Omental fat pad (tissue), 4 donors: ENCODE measurements around the gene SIL1. TPM values are rescaled to one million over a fixed set of nuclear protein-coding genes. Genes with fewer than 3 reads are reported as not detected.
"Not testable (repeated sequence)": the region's sequence is repeated elsewhere in the genome, so short reads cannot be mapped to it uniquely, and the experiment has no call there.

Experiments used
- ATAC-seq: fragments of 150-250 bp; one replicate; pipeline ENCODE4 v1.9.1; 2016; ENCODE audit warnings: mild to moderate bottlenecking, moderate library complexity; ENCODE audit not compliant: low FRiP score
- DNase-seq: peaks from one replicate; pipeline ENCODE4 v3.0.0-alpha.2; 2019; ENCODE audit warnings: low spot score
- CTCF ChIP-seq, 3 donors: fragments of 450-650 bp; IDR thresholded peaks; one replicate each; pipeline ENCODE4 v1.5.1; 2016 to 2017; ENCODE audit warnings: antibody characterized with exemption in 3 of 3, mild to moderate bottlenecking in 3 of 3, moderate library complexity in 2 of 3
- total RNA-seq, 4 donors: library from RNA; depleted of rRNA; stranded (reverse); fragments of >200 nt; gene quantifications; one replicate each; pipeline ENCODE4 v1.1.0, GENCODE V29; 2016

SIL1 gene
- total RNA-seq, 4 donors from 2014 or later = 34.7 to 66.0 (median 38.9) TPM

- DNase-seq = no peak
- no peak for ATAC-seq
- TF ChIP-seq CTCF (IDR thresholded peaks at IDR 0.05) = no peak
Measured at GRCh38 chr5:139232147-139232724, 34.1 kb upstream of the SIL1 start.

- TF ChIP-seq CTCF (IDR thresholded peaks at IDR 0.05) = no peak
- DNase-seq (no peak), ATAC-seq (no peak)
Measured at GRCh38 chr5:139228201-139228803, 30.1 kb upstream of the SIL1 start.

- ATAC-seq (no peak), DNase-seq (no peak)
- TF ChIP-seq CTCF (IDR thresholded peaks at IDR 0.05) = no peak
Measured at GRCh38 chr5:139226131-139226530, 28.0 kb upstream of the SIL1 start.

GRCh38 chr5:139223481-139223880 is 25.3 kb upstream of the SIL1 start:
- DNase-seq (no peak), ATAC-seq (no peak)
- no peak for TF ChIP-seq CTCF (IDR thresholded peaks at IDR 0.05)

- ATAC-seq (no peak), DNase-seq (no peak)
- TF ChIP-seq CTCF (IDR thresholded peaks at IDR 0.05) = no peak
Measured at GRCh38 chr5:139222346-139222745, 24.2 kb upstream of the SIL1 start.

GRCh38 chr5:139218038-139218437 is 19.9 kb upstream of the SIL1 start:
- not testable (repeated sequence) for ATAC-seq

GRCh38 chr5:139215107-139215975 is 17.2 kb upstream of the SIL1 start:
- DNase-seq (no peak), ATAC-seq (no peak)
- no peak for TF ChIP-seq CTCF (IDR thresholded peaks at IDR 0.05)

More at GRCh38 chr5:139218038-139218437, 19.9 kb upstream of the SIL1 start:
- not testable (repeated sequence) for DNase-seq
